ENCODE results near the gene GGCX. TPM values are rescaled to one million over a fixed set of nuclear protein-coding genes. Genes with fewer than 3 reads are reported as not detected.

The GGCX gene
- total and polyA plus RNA-seq, 2 of the 13 experiments (the other 11 are each of a cell fraction or from before 2014, with no cell fraction given), result 72.5 to 103 TPM

DNA sequence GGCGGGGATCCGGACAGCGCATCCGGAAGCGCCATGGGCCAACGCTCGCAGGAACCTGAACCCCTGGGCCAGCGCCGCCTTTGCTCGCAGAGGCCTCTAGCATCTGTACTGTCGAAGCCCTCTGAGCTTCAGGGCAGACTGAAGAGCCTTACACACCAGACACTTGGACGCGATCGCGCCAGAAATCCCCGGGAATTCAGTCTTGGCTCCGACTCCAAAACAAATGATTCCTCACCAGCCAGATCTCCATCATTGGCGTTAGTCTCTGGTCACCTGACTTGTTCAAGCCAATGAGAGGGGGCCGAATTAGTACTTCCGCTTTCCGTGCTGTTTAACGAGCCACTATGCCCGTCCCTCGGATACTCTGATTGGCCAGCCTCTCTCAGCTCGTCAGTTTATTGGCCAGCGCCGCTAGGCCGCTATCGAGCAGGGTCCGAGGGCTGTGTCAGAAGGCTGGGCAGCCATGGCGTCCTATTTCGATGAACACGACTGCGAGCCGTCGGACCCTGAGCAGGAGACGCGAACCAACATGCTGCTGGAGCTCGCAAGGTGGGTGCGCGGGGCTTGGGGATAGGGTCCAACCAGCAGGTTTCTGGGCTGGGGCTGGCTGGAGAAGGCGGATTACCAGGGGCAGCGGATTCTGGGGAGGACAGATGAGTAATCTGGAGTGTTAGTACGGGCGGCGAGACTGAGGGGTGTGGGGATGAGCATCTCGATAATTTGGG is 34.2 kb upstream of the GGCX start, which contains the start of gene RNF181 (continued):
- TF ChIP-seq ZNF670 (CRISPR knock-in tag; IDR thresholded peaks at IDR 0.05; ENCODE audit: borderline replicate concordance), result no peak
- TF ChIP-seq, protein P1, sequence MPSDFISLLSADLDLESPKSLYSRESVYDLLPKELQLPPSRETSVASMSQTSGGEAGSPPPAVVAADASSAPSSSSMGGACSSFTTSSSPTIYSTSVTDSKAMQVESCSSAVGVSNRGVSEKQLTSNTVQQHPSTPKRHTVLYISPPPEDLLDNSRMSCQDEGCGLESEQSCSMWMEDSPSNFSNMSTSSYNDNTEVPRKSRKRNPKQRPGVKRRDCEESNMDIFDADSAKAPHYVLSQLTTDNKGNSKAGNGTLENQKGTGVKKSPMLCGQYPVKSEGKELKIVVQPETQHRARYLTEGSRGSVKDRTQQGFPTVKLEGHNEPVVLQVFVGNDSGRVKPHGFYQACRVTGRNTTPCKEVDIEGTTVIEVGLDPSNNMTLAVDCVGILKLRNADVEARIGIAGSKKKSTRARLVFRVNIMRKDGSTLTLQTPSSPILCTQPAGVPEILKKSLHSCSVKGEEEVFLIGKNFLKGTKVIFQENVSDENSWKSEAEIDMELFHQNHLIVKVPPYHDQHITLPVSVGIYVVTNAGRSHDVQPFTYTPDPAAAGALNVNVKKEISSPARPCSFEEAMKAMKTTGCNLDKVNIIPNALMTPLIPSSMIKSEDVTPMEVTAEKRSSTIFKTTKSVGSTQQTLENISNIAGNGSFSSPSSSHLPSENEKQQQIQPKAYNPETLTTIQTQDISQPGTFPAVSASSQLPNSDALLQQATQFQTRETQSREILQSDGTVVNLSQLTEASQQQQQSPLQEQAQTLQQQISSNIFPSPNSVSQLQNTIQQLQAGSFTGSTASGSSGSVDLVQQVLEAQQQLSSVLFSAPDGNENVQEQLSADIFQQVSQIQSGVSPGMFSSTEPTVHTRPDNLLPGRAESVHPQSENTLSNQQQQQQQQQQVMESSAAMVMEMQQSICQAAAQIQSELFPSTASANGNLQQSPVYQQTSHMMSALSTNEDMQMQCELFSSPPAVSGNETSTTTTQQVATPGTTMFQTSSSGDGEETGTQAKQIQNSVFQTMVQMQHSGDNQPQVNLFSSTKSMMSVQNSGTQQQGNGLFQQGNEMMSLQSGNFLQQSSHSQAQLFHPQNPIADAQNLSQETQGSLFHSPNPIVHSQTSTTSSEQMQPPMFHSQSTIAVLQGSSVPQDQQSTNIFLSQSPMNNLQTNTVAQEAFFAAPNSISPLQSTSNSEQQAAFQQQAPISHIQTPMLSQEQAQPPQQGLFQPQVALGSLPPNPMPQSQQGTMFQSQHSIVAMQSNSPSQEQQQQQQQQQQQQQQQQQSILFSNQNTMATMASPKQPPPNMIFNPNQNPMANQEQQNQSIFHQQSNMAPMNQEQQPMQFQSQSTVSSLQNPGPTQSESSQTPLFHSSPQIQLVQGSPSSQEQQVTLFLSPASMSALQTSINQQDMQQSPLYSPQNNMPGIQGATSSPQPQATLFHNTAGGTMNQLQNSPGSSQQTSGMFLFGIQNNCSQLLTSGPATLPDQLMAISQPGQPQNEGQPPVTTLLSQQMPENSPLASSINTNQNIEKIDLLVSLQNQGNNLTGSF (CRISPR knock-in tag; IDR thresholded peaks at IDR 0.05), result 0 out of 2 replicates have a peak, but pooled peaks have one; percentile 47
- TF ChIP-seq, protein P2, sequence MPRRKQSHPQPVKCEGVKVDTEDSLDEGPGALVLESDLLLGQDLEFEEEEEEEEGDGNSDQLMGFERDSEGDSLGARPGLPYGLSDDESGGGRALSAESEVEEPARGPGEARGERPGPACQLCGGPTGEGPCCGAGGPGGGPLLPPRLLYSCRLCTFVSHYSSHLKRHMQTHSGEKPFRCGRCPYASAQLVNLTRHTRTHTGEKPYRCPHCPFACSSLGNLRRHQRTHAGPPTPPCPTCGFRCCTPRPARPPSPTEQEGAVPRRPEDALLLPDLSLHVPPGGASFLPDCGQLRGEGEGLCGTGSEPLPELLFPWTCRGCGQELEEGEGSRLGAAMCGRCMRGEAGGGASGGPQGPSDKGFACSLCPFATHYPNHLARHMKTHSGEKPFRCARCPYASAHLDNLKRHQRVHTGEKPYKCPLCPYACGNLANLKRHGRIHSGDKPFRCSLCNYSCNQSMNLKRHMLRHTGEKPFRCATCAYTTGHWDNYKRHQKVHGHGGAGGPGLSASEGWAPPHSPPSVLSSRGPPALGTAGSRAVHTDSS (CRISPR knock-in tag; conservative IDR thresholded peaks at IDR 0.05), result no peak
- no peak for TF ChIP-seq ZEB1 (IDR thresholded peaks at IDR 0.05; ENCODE audit: insufficient replicate concordance, low read depth)
- peak; percentile 91 for TF ChIP-seq RFXAP (CRISPR knock-in tag; IDR thresholded peaks at IDR 0.05; ENCODE audit: borderline replicate concordance)
- peak; percentile 93 for TF ChIP-seq ZNF737 (CRISPR knock-in tag; IDR thresholded peaks at IDR 0.05; ENCODE audit: borderline replicate concordance)
- TF ChIP-seq GATA4 (IDR thresholded peaks at IDR 0.05; ENCODE audit: borderline replicate concordance, low read depth), result peak; percentile 79
- TF ChIP-seq MXD4 (CRISPR knock-in tag; IDR thresholded peaks at IDR 0.05), result peak; percentile 62; the same call in 1 of the 2 replicates
- TF ChIP-seq, protein P3, sequence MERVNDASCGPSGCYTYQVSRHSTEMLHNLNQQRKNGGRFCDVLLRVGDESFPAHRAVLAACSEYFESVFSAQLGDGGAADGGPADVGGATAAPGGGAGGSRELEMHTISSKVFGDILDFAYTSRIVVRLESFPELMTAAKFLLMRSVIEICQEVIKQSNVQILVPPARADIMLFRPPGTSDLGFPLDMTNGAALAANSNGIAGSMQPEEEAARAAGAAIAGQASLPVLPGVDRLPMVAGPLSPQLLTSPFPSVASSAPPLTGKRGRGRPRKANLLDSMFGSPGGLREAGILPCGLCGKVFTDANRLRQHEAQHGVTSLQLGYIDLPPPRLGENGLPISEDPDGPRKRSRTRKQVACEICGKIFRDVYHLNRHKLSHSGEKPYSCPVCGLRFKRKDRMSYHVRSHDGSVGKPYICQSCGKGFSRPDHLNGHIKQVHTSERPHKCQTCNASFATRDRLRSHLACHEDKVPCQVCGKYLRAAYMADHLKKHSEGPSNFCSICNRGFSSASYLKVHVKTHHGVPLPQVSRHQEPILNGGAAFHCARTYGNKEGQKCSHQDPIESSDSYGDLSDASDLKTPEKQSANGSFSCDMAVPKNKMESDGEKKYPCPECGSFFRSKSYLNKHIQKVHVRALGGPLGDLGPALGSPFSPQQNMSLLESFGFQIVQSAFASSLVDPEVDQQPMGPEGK (CRISPR knock-in tag; IDR thresholded peaks at IDR 0.05), result no peak
- TF ChIP-seq TMF1 (CRISPR knock-in tag; IDR thresholded peaks at IDR 0.05; ENCODE audit: low read depth), result peak; percentile 5; the same call in 1 of the 2 replicates
- TF ChIP-seq, protein P4, sequence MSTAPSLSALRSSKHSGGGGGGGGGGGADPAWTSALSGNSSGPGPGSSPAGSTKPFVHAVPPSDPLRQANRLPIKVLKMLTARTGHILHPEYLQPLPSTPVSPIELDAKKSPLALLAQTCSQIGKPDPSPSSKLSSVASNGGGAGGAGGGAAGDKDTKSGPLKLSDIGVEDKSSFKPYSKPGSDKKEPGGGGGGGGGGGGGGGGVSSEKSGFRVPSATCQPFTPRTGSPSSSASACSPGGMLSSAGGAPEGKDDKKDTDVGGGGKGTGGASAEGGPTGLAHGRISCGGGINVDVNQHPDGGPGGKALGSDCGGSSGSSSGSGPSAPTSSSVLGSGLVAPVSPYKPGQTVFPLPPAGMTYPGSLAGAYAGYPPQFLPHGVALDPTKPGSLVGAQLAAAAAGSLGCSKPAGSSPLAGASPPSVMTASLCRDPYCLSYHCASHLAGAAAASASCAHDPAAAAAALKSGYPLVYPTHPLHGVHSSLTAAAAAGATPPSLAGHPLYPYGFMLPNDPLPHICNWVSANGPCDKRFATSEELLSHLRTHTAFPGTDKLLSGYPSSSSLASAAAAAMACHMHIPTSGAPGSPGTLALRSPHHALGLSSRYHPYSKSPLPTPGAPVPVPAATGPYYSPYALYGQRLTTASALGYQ (CRISPR knock-in tag; IDR thresholded peaks at IDR 0.05), result peak; percentile 39; the same call in 1 of the 2 replicates
- no peak for TF ChIP-seq DNMT3B (CRISPR knock-in tag; conservative IDR thresholded peaks at IDR 0.05)
- TF ChIP-seq, protein P5, sequence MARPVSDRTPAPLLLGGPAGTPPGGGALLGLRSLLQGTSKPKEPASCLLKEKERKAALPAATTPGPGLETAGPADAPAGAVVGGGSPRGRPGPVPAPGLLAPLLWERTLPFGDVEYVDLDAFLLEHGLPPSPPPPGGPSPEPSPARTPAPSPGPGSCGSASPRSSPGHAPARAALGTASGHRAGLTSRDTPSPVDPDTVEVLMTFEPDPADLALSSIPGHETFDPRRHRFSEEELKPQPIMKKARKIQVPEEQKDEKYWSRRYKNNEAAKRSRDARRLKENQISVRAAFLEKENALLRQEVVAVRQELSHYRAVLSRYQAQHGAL (CRISPR knock-in tag; IDR thresholded peaks at IDR 0.05; ENCODE audit: not compliant biosample characterization), result peak; percentile 40
- TF ChIP-seq, protein P6, sequence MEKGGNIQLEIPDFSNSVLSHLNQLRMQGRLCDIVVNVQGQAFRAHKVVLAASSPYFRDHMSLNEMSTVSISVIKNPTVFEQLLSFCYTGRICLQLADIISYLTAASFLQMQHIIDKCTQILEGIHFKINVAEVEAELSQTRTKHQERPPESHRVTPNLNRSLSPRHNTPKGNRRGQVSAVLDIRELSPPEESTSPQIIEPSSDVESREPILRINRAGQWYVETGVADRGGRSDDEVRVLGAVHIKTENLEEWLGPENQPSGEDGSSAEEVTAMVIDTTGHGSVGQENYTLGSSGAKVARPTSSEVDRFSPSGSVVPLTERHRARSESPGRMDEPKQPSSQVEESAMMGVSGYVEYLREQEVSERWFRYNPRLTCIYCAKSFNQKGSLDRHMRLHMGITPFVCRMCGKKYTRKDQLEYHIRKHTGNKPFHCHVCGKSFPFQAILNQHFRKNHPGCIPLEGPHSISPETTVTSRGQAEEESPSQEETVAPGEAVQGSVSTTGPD (CRISPR knock-in tag; IDR thresholded peaks at IDR 0.05), result no peak
- no peak for TF ChIP-seq ZNF672 (CRISPR knock-in tag; IDR thresholded peaks at IDR 0.05)

All from HepG2 (cell line).